ENCODE results near the gene TVP23B. TPM values are rescaled to one million over a fixed set of nuclear protein-coding genes. Genes with fewer than 3 reads are reported as not detected.
"Not testable (repeated sequence)": the region's sequence is repeated elsewhere in the genome, so short reads cannot be mapped to it uniquely, and the experiment has no call there.

Gene TVP23B
- total and polyA plus RNA-seq, 2 donors (not counting 3 experiments of a cell fraction or from before 2014, with no cell fraction given): 16.8 to 29.6 TPM

DNA sequence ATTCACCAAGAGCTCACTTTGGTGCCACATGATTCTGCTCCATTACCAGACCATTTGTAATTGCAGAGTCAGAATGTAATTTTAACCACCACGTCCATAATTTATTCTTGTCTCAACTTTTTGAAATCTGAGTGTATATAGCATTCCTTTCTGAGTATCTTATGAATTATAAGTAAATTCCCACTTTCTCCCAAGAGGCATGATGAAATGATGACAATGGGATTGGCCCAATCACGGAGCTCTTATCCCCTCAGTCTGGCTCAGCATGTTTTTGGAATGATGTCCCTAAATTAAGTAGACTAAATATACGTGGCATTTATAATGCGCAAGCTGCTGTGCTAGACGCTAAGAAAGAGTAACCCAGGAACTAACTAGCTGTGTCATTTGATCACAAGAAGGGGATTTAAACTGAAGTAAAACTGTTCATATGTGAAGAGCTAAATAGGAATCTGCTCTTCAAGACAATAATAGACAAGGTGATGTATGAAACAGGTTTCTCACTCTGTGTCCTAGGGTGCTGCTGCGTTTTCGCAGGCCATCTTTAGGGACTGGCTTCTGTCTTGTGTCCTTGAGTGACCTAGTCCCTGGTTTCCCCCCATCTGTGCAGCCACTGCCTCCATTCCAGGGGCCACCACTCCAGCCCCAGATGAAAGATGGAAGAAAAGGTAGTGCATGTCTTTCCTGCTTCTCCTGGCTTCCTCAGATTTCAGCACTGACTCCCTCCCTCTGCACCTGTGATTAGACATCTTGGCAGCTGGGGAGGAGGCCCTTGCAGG is 41.2 kb upstream of the TVP23B start:
- H2AFZ ChIP-seq (ENCODE audit: low read depth, low read length); intact Hi-C loops (cut with micrococcal nuclease); BruUV-seq (replicated peaks); POLR2A ChIA-PET; DNase-seq (ENCODE audit: low read depth, low spot score); H3K4me1 ChIP-seq (ENCODE audit: control insufficient read depth, extremely low read depth, insufficient read depth, low read length); H3K4me3 ChIP-seq (replicated peaks in 1 of 3; ENCODE audit: insufficient read depth in 1 of 3, low read depth in 1 of 3, low read length in 3 of 3); H3K9me3 ChIP-seq (replicated peaks; ENCODE audit: control insufficient read depth, insufficient read depth, low read length); CTCF ChIA-PET; H4K20me1 ChIP-seq (replicated peaks; ENCODE audit: control insufficient read depth, extremely low read depth, insufficient read depth, low read length); H3K27ac ChIP-seq (ENCODE audit: insufficient read depth, low read depth, low read length); H3K9me1 ChIP-seq (replicated peaks; ENCODE audit: control insufficient read depth, extremely low read depth, insufficient read depth, low read length); H3K27me3 ChIP-seq (ENCODE audit: control insufficient read depth in 2 of 2, insufficient read depth in 2 of 2, low read length in 2 of 2); H3K36me3 ChIP-seq (ENCODE audit: control insufficient read depth in 2 of 2, extremely low read depth in 1 of 2, insufficient read depth in 2 of 2, low read length in 2 of 2); H3K4me2 ChIP-seq (ENCODE audit: insufficient read depth, low read length); H3K9ac ChIP-seq (replicated peaks; ENCODE audit: extremely low read depth, insufficient read depth, low read length); H3K79me2 ChIP-seq (ENCODE audit: control insufficient read depth, insufficient read depth, low read length); dilution Hi-C loops (cut with MboI; ENCODE audit: extremely low pct_ligation_motif_present, low sequenced_read_pairs): not testable (repeated sequence)
- peak; percentile 74 for FAIRE-seq

DNA sequence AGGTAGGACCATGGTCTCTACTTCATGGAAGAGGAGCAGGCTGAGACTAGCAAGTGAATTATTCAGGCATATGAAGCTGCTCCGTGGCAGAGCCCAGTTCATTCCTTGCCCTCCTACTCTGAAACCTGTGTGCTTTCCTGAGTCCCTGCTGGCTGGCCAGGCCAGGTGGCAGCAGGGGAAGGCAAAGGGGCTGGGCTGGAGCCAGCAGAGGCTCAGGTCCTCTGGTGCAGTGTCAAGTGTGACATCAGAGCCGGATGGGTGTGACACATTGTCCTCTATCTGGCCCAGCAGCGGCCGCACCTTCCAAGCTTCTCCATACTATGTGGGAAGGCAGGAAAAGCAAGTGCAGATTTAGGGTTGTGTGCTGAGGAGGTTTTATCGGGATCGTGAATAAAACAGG is 39.8 kb upstream of the TVP23B start:
- POLR2A ChIA-PET; H3K4me2 ChIP-seq (ENCODE audit: insufficient read depth, low read length); dilution Hi-C loops (cut with MboI; ENCODE audit: extremely low pct_ligation_motif_present, low sequenced_read_pairs); H3K36me3 ChIP-seq (ENCODE audit: control insufficient read depth in 2 of 2, extremely low read depth in 1 of 2, insufficient read depth in 2 of 2, low read length in 2 of 2); intact Hi-C loops (cut with micrococcal nuclease); H2AFZ ChIP-seq (ENCODE audit: low read depth, low read length); H4K20me1 ChIP-seq (replicated peaks; ENCODE audit: control insufficient read depth, extremely low read depth, insufficient read depth, low read length); DNase-seq (ENCODE audit: low read depth, low spot score); H3K9ac ChIP-seq (replicated peaks; ENCODE audit: extremely low read depth, insufficient read depth, low read length); H3K27me3 ChIP-seq (ENCODE audit: control insufficient read depth in 2 of 2, insufficient read depth in 2 of 2, low read length in 2 of 2); H3K4me3 ChIP-seq (replicated peaks in 1 of 3; ENCODE audit: insufficient read depth in 1 of 3, low read depth in 1 of 3, low read length in 3 of 3); H3K79me2 ChIP-seq (ENCODE audit: control insufficient read depth, insufficient read depth, low read length); H3K9me3 ChIP-seq (replicated peaks; ENCODE audit: control insufficient read depth, insufficient read depth, low read length); H3K4me1 ChIP-seq (ENCODE audit: control insufficient read depth, extremely low read depth, insufficient read depth, low read length); H3K9me1 ChIP-seq (replicated peaks; ENCODE audit: control insufficient read depth, extremely low read depth, insufficient read depth, low read length); H3K27ac ChIP-seq (ENCODE audit: insufficient read depth, low read depth, low read length); BruUV-seq (replicated peaks); CTCF ChIA-PET: not testable (repeated sequence)
- FAIRE-seq: peak; percentile 26

DNA sequence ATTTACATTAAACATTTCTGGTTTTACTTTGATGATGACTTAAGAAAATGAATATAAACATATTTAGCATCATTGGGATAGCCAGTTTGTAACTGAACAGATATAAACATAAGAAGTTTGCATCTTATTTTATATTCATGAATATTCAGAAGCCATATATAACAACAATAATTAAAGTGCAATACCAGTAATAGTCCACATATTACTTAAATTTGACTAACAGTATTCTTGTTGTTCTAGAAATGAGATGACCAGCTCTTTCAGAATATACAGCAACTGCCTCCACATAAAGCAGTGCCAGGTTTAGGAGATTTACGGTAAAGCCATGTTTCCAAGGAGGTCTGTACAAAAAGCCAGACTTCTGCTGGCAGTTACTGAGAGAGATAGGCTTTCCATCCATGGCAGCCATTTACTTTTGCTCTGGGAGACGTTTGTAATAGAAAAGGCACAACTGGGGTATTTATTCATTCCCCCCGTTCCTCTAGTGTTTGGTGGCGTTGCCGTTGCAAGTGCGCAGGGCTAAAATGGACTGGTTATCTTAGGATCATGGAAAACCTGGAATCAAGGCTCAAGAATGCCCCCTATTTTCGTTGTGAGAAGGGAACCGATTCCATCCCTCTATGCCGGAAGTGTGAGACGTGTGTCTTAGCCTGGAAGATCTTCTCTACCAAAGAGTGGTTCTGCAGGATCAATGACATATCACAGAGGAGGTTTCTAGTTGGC is 37.1 kb upstream of the TVP23B start, which contains the start of gene FBXW10:
Gene FBXW10, plus strand, starts transcription at position 356 of the 723 bp plus-strand sequence. Its CDS starts 191 bp downstream, at position 547.
- H3K4me1 ChIP-seq (ENCODE audit: control insufficient read depth, extremely low read depth, insufficient read depth, low read length); DNase-seq (ENCODE audit: low read depth, low spot score): not testable (repeated sequence)

DNA sequence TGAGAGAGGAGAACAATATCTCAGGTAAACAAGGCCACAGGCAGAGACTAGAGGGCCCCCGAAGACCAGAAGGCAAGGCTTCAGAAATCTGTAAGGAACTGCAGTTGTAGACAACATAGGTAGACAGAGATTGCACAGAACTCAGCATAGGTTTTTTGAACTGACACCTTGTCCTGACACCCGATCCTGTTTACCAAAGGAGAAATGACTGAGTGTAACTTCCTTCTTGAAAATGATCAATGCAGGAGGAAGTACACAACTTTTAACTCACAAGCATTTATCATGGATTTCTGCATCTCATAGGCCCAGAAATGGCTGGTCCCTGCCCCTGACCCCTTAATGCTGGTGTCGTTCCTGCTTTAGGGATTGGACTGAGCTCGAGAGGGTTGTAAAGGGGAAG is 36.3 kb upstream of the TVP23B start:
- H4K20me1 ChIP-seq (replicated peaks; ENCODE audit: control insufficient read depth, extremely low read depth, insufficient read depth, low read length); H3K79me2 ChIP-seq (ENCODE audit: control insufficient read depth, insufficient read depth, low read length); FAIRE-seq; CTCF ChIA-PET; H3K4me1 ChIP-seq (ENCODE audit: control insufficient read depth, extremely low read depth, insufficient read depth, low read length); H3K4me2 ChIP-seq (ENCODE audit: insufficient read depth, low read length); POLR2A ChIA-PET; H3K27me3 ChIP-seq (ENCODE audit: control insufficient read depth in 2 of 2, insufficient read depth in 2 of 2, low read length in 2 of 2); H3K9me3 ChIP-seq (replicated peaks; ENCODE audit: control insufficient read depth, insufficient read depth, low read length); H3K9ac ChIP-seq (replicated peaks; ENCODE audit: extremely low read depth, insufficient read depth, low read length); H3K9me1 ChIP-seq (replicated peaks; ENCODE audit: control insufficient read depth, extremely low read depth, insufficient read depth, low read length); H3K27ac ChIP-seq (ENCODE audit: insufficient read depth, low read depth, low read length); intact Hi-C loops (cut with micrococcal nuclease); H3K4me3 ChIP-seq (replicated peaks in 1 of 3; ENCODE audit: insufficient read depth in 1 of 3, low read depth in 1 of 3, low read length in 3 of 3); dilution Hi-C loops (cut with MboI; ENCODE audit: extremely low pct_ligation_motif_present, low sequenced_read_pairs); H3K36me3 ChIP-seq (ENCODE audit: control insufficient read depth in 2 of 2, extremely low read depth in 1 of 2, insufficient read depth in 2 of 2, low read length in 2 of 2); DNase-seq (ENCODE audit: low read depth, low spot score); BruUV-seq (replicated peaks); H2AFZ ChIP-seq (ENCODE audit: low read depth, low read length): not testable (repeated sequence)

More for the DNA sequence above, 37.1 kb upstream of the TVP23B start, which contains the start of gene FBXW10:
- intact Hi-C loops (cut with micrococcal nuclease); H3K9ac ChIP-seq (replicated peaks; ENCODE audit: extremely low read depth, insufficient read depth, low read length); H3K4me3 ChIP-seq (replicated peaks in 1 of 3; ENCODE audit: insufficient read depth in 1 of 3, low read depth in 1 of 3, low read length in 3 of 3); H3K36me3 ChIP-seq (ENCODE audit: control insufficient read depth in 2 of 2, extremely low read depth in 1 of 2, insufficient read depth in 2 of 2, low read length in 2 of 2); CTCF ChIA-PET; H3K9me3 ChIP-seq (replicated peaks; ENCODE audit: control insufficient read depth, insufficient read depth, low read length); H2AFZ ChIP-seq (ENCODE audit: low read depth, low read length); H3K9me1 ChIP-seq (replicated peaks; ENCODE audit: control insufficient read depth, extremely low read depth, insufficient read depth, low read length); H3K4me2 ChIP-seq (ENCODE audit: insufficient read depth, low read length); H3K27ac ChIP-seq (ENCODE audit: insufficient read depth, low read depth, low read length); H3K27me3 ChIP-seq (ENCODE audit: control insufficient read depth in 2 of 2, insufficient read depth in 2 of 2, low read length in 2 of 2); H3K79me2 ChIP-seq (ENCODE audit: control insufficient read depth, insufficient read depth, low read length); POLR2A ChIA-PET; H4K20me1 ChIP-seq (replicated peaks; ENCODE audit: control insufficient read depth, extremely low read depth, insufficient read depth, low read length); BruUV-seq (replicated peaks); dilution Hi-C loops (cut with MboI; ENCODE audit: extremely low pct_ligation_motif_present, low sequenced_read_pairs): not testable (repeated sequence)
- peak; percentile 70 for FAIRE-seq

All from endothelial cell of umbilical vein (primary cell).